Central memory CD8-positive, alpha-beta T cell (primary cell): ENCODE data around the gene CELSR2.
"Not testable (repeated sequence)": the region's sequence is repeated elsewhere in the genome, so short reads cannot be mapped to it uniquely, and the experiment has no call there.

Experiments
- ATAC-seq: fragments of 150-1000 bp; cut with Tn5 transposase; replicated peaks from 2 replicates; pipeline ENCODE4 v1.10.0; 2022; ENCODE audit warnings: mild to moderate bottlenecking, moderate FRiP score, moderate number of reproducible peaks; ENCODE audit not compliant: poor library complexity, severe bottlenecking; ENCODE audit errors: extremely low read depth
- DNase-seq, 2 donors: peaks; one replicate each; pipeline ENCODE4 v3.0.0; 2021; ENCODE audit warnings: low spot score in 2 of 2
- H3K27ac Mint-ChIP-seq: one replicate; pipeline ENCODE4 v1.8.0; 2022; ENCODE audit warnings: low read depth, mild to moderate bottlenecking, moderate library complexity, mixed read lengths
- H3K27me3 Mint-ChIP-seq: one replicate; pipeline ENCODE4 v1.8.0; 2022; ENCODE audit warnings: mixed read lengths
- H3K36me3 Mint-ChIP-seq: one replicate; pipeline ENCODE4 v1.8.0; 2022; ENCODE audit warnings: mild to moderate bottlenecking, moderate library complexity, mixed read lengths; ENCODE audit not compliant: insufficient read depth
- H3K4me1 Mint-ChIP-seq: one replicate; pipeline ENCODE4 v1.8.0; 2022; ENCODE audit warnings: mixed read lengths
- H3K4me3 Mint-ChIP-seq: one replicate; pipeline ENCODE4 v1.8.0; 2022; ENCODE audit warnings: mild to moderate bottlenecking, moderate library complexity, mixed read lengths
- H3K9me3 Mint-ChIP-seq: one replicate; pipeline ENCODE4 v1.8.0; 2022; ENCODE audit warnings: mixed read lengths

The CELSR2 gene

GRCh38 chr1:109213824-109214693 lies 35.3 kb upstream of the CELSR2 start, which contains the start of gene SARS1:
Gene SARS1 (plus strand): TSS chr1:109213918. CDS start chr1:109213993, 75 bp downstream.
- Mint-ChIP-seq H3K9me3 (no peaks in the 10 kb centered on the region), H3K4me1 (peaks cover 35% of the 10 kb centered on the region), H3K27me3 (no peaks in the 10 kb centered on the region), H3K4me3 (peak within 1 kb of the TSS; percentile 98), H3K27ac (peak within 1 kb of the TSS; percentile 88), H3K36me3 (peaks cover 23% of the 10 kb centered on the region)
- peak; percentile 66 to 68 for DNase-seq
- ATAC-seq, result peak; percentile 93

- H3K4me1 Mint-ChIP-seq, result peaks cover 36% of the 10 kb centered on the region
- DNase-seq, result no peak
- ATAC-seq, result peak; percentile 18
- H3K4me3 Mint-ChIP-seq, result peak overlapping the region; percentile 98
- H3K36me3 Mint-ChIP-seq, result peaks cover 27% of the 10 kb centered on the region
- H3K27ac Mint-ChIP-seq, result peak overlapping the region; percentile 88
- no peaks in the 10 kb centered on the region for H3K27me3 Mint-ChIP-seq
- H3K9me3 Mint-ChIP-seq, result no peaks in the 10 kb centered on the region
Observed at GRCh38 chr1:109214695-109215623, 34.4 kb upstream of the CELSR2 start.

GRCh38 chr1:109216662-109217061 lies 32.7 kb upstream of the CELSR2 start:
- DNase-seq (no peak), ATAC-seq (no peak)
- Mint-ChIP-seq H3K9me3 (no peaks in the 10 kb centered on the region), H3K27me3 (no peaks in the 10 kb centered on the region), H3K4me3 (peak overlapping the region; percentile 98), H3K36me3 (peaks cover 30% of the 10 kb centered on the region), H3K27ac (no peak overlapping the region), H3K4me1 (peaks cover 42% of the 10 kb centered on the region)

GRCh38 chr1:109218516-109218915 lies 30.8 kb upstream of the CELSR2 start:
- H3K4me3 Mint-ChIP-seq, result no peak overlapping the region
- ATAC-seq (no peak), DNase-seq (no peak)
- H3K4me1 Mint-ChIP-seq, result peaks cover 53% of the 10 kb centered on the region
- H3K36me3 Mint-ChIP-seq, result peaks cover 36% of the 10 kb centered on the region
- no peaks in the 10 kb centered on the region for H3K9me3 Mint-ChIP-seq
- H3K27me3 Mint-ChIP-seq, result no peaks in the 10 kb centered on the region
- H3K27ac Mint-ChIP-seq, result no peak overlapping the region

GRCh38 chr1:109221201-109221600 lies 28.1 kb upstream of the CELSR2 start:
- DNase-seq, H3K27ac Mint-ChIP-seq: not testable (repeated sequence)

GRCh38 chr1:109225308-109225707 lies 24.0 kb upstream of the CELSR2 start:
- Mint-ChIP-seq H3K36me3 (peaks cover 43% of the 10 kb centered on the region), H3K27ac (no peak overlapping the region), H3K27me3 (no peaks in the 10 kb centered on the region), H3K4me1 (peaks cover 30% of the 10 kb centered on the region), H3K4me3 (no peak overlapping the region), H3K9me3 (no peaks in the 10 kb centered on the region)
- DNase-seq (no peak), ATAC-seq (no peak)

More at GRCh38 chr1:109221201-109221600, 28.1 kb upstream of the CELSR2 start:
- H3K9me3 Mint-ChIP-seq, ATAC-seq, H3K27me3 Mint-ChIP-seq, H3K4me3 Mint-ChIP-seq: not testable (repeated sequence)
- Mint-ChIP-seq H3K36me3 (peaks cover 32% of the 10 kb centered on the region), H3K4me1 (peaks cover 50% of the 10 kb centered on the region)

- Mint-ChIP-seq H3K9me3 (no peaks in the 10 kb centered on the region), H3K4me3 (no peak overlapping the region), H3K36me3 (peaks cover 45% of the 10 kb centered on the region), H3K4me1 (peaks cover 28% of the 10 kb centered on the region), H3K27ac (no peak overlapping the region), H3K27me3 (no peaks in the 10 kb centered on the region)
- ATAC-seq (no peak), DNase-seq (no peak)
Observed at GRCh38 chr1:109225711-109226445, 23.5 kb upstream of the CELSR2 start.

- Mint-ChIP-seq H3K9me3 (no peaks in the 10 kb centered on the region), H3K27me3 (no peaks in the 10 kb centered on the region), H3K36me3 (peaks cover 58% of the 10 kb centered on the region), H3K4me1 (peaks cover 20% of the 10 kb centered on the region), H3K27ac (no peak overlapping the region), H3K4me3 (no peak overlapping the region)
- DNase-seq (no peak), ATAC-seq (no peak)
Observed at GRCh38 chr1:109228167-109228566, 21.2 kb upstream of the CELSR2 start.

GRCh38 chr1:109229531-109230127 lies 19.7 kb upstream of the CELSR2 start:
- DNase-seq, result no peak
- ATAC-seq, result no peak
- Mint-ChIP-seq H3K9me3 (no peaks in the 10 kb centered on the region), H3K4me3 (no peak overlapping the region), H3K27me3 (no peaks in the 10 kb centered on the region), H3K36me3 (peaks cover 66% of the 10 kb centered on the region), H3K27ac (no peak overlapping the region), H3K4me1 (peaks cover 11% of the 10 kb centered on the region)

- ATAC-seq, result no peak
- peaks cover 69% of the 10 kb centered on the region for H3K36me3 Mint-ChIP-seq
- no peaks in the 10 kb centered on the region for H3K9me3 Mint-ChIP-seq
- no peak overlapping the region for H3K4me3 Mint-ChIP-seq
- no peak for DNase-seq
- no peaks in the 10 kb centered on the region for H3K27me3 Mint-ChIP-seq
- H3K4me1 Mint-ChIP-seq, result peaks cover under 1% of the 10 kb centered on the region
- no peak overlapping the region for H3K27ac Mint-ChIP-seq
Observed at GRCh38 chr1:109231066-109231465, 18.3 kb upstream of the CELSR2 start.

- ATAC-seq (no peak), DNase-seq (no peak)
- peak overlapping the region; percentile 22 for H3K27ac Mint-ChIP-seq
- no peaks in the 10 kb centered on the region for H3K27me3 Mint-ChIP-seq
- H3K4me3 Mint-ChIP-seq, result no peak overlapping the region
- no peaks in the 10 kb centered on the region for H3K9me3 Mint-ChIP-seq
- H3K36me3 Mint-ChIP-seq, result peaks cover 65% of the 10 kb centered on the region
- no peaks in the 10 kb centered on the region for H3K4me1 Mint-ChIP-seq
Observed at GRCh38 chr1:109235137-109235536, 14.2 kb upstream of the CELSR2 start.

GRCh38 chr1:109237512-109237911 lies 11.8 kb upstream of the CELSR2 start:
- Mint-ChIP-seq H3K27ac (no peak overlapping the region), H3K36me3 (peaks cover 47% of the 10 kb centered on the region), H3K4me3 (no peak overlapping the region), H3K4me1 (peaks cover 14% of the 10 kb centered on the region), H3K9me3 (no peaks in the 10 kb centered on the region), H3K27me3 (no peaks in the 10 kb centered on the region)
- ATAC-seq (no peak), DNase-seq (no peak)
